HG03060 (cell line): ENCODE data around the gene EFCAB3.
"Not testable (repeated sequence)": the region's sequence is repeated elsewhere in the genome, so short reads cannot be mapped to it uniquely, and the experiment has no call there.

Experiments
- ATAC-seq: cut with Tn5 transposase; IDR thresholded peaks from one replicate; pipeline ENCODE4 v1.9.1; 2021; ENCODE audit warnings: low read depth, moderate number of reproducible peaks; ENCODE audit not compliant: unreplicated experiment

EFCAB3 gene

GRCh38 chr17:62458483-62458882 lies 78.1 kb downstream of the EFCAB3 start:
- ATAC-seq = not testable (repeated sequence)

- ATAC-seq = not testable (repeated sequence)
Observed at GRCh38 chr17:62464422-62464821, 84.1 kb downstream of the EFCAB3 start.

- not testable (repeated sequence) for ATAC-seq
Observed at GRCh38 chr17:62465271-62465670, 84.9 kb downstream of the EFCAB3 start.
